NCI-H510A treated with DMSO at 0.1 percent for 48 hours (cell line): ENCODE measurements around the gene TIMP2.
"Not testable (repeated sequence)": the region's sequence is repeated elsewhere in the genome, so short reads cannot be mapped to it uniquely, and the experiment has no call there.

ENCODE experiments used
- DNase-seq: peaks from one replicate; lab custom pipeline; 2025; lab: John Stamatoyannopoulos, UW

TIMP2 gene

DNA sequence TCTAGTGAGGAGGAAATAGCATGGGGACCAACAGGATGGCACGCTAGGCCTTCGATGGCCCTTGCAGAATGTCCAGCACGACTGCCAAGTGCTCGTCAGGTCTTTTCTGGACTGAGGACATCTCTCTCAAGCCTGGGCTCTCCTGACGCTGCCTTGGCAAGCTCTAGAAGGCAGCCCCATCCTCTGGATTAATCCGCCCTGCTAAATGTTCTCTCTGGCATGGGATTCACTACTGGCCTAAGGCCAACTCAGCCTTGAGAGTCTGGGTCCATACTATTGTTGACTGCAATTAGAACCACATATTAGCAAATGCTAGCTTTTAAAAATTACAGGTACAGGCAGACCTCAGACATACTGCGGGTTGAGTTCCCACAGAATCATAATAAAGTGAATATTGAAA is 19.6 kb downstream of the TIMP2 start:
- DNase-seq = no peak

DNA sequence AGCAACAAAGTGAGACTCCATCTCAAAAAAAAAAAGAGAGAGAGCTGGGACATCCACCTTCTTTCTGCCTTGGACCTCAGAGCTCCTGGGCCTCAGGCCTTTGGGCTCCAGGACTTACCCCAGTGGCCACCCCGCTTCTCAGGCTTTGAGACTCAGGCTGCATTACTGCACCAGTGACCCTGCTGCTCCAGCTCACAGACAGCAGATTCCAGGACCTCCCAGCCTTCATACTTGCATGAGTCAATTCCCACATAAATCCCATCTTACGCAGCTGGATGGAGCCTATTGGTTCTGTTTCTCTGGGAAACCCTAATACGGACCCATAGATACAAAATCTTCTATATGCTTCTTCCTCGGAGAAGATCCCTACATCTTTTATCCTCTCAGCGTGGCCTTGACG is 20.1 kb downstream of the TIMP2 start:
- DNase-seq = no peak

DNA sequence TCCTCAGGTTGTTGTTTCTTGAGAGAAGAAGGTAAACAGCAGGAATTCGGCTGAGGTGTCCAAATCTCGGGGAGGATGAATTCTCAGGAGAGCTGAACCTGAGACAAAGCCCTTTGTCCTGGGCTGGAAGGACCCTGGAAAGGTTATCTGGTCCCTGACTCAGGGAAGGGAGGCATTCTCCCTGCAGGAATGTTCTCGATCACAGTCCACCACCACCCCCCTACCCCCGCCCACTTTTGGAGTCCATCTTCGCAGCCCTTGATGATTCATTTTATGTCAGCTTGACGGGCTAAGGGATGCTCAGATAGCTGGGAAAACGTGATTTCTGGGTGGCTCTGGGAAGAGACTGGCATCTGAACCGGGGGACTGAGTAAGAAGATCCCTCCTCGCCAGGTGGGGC is 20.8 kb downstream of the TIMP2 start:
- no peak for DNase-seq

DNA sequence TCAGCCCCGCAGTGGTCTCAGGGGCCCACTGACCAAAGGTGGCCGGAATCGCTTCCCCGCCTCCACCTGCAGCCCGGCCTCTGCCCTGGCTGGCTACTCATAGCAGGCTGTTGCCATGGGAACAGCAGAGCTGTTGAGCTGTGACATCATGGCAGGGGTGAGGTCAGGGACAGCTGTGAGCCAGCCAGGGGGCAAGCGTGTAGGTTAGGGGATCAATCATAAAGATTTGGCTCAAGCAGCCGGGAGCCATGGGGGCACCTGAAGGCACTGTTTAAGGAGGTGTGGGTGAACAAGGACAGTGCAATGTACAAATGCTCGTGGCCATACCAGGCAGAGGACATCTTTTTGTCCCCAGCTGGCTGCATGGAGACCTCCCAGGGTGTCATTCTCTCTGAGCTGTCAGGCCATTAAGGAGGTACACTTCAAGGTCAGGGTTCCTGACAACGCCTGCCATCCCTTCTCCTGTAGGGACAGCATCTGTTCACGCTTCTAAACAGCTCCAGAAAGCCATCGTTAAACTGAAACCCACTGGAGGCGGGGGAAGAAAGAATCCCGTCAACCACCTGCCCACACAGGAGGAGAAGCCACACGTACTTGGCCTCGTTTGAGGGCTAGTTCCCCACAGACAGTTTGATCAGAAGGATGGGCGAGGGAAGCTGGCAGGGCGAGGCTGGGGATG is 21.9 kb downstream of the TIMP2 start, which contains the start of gene CEP295NL:
TSS of gene CEP295NL (minus strand) at position 101 of the 679 bp plus-strand sequence. CDS start 1,373 bp downstream, outside the sequence.
- no peak for DNase-seq

DNA sequence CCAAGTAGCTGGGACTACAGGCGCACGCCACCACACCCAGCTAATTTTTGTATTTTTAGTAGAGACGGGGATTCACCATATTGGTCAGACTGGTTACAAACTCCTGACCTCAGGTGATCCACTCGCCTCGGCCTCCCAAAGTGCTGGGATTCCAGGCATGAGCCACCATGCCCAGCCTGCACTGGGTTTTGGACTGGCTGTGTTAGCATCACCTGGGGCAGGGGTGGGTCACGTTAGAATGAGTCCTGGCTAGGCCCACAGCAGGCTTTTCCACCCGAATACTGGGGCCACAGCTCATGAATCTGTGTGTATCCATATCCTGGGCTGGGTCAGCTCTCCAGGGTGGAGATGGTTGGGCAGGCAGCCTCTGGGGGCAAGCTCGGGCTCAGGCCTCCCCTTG is 23.0 kb downstream of the TIMP2 start:
- not testable (repeated sequence) for DNase-seq

DNA sequence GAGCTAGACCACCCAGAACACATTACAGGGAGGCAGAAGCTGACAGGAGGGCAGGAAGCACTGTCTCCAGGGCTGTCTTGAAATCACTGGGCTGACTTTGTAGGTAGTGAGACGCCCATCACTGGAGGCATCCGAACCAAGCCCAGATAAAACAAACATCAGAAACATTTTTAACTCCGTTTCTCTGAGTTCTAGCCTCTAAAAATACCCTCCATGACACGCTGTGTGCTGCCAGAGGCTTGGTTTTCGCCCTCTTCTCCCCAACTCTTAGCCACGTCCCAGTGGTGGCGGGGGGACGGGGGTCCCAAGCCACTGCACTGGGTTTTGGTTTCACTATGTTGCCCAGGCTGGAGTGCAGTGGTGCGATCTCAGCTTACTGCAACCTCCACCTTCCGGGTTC is 23.4 kb downstream of the TIMP2 start:
- DNase-seq = no peak

DNA sequence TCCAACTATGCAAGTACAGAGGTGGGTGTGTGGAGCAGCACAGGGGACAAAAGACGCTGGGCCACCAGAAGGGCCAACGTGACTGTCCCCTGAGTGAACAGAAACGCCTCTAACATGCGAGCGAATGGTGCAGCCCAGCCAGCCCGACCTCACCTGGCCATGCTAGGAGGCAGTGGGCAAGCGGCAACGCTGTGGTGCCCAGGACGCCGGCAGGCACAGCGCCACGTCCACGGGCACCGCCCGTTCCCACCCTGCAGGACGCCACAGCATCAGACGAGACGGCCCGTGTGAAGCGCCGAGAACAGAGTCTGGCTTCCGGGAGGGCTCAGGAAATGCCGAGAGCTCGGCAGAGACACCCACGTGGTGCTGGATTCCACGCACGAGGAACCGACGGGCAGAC is 24.4 kb downstream of the TIMP2 start:
- DNase-seq = no peak

DNA sequence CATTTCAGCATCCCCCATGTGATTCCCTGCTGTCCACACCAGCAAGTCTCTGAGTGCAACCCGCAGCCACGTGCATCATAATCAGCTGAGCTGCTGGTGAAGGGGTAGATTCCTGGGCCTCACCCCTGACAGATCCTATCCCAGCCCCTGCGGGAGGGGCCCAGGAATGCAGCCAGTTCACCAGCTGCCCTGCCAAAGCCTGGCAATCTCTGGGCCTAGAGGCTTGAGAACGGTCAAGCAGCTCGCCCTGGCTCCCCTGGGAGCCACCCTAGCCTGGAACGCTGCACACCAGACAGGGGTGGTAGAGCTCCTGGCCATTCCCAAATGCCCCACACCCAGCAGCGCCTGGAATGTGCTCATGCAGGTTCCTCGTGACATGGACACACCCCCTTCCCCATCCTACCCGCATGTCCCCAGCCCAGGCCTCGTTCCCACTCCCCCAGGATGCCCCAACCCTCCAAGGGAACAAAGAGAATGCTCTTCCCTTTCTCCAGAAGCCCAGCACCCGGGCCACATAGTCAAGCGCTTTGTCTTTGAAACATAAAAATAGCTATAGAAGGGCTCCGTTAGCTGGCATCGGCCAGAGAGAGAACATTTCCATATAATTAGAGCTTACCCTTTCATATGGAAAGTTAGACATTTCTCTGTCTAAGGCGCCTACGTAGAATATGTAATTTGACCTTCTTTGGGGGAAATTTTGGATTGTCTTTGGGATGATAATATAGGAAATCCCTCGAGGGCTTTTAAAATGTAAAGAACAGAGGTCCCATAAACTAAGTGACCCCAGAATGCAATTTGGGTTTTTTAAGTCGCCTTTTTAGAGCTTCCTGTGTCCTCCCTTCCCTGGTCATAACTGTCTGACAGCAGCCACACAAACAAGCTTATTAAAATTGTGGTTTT is 25.6 kb downstream of the TIMP2 start:
- no peak for DNase-seq

DNA sequence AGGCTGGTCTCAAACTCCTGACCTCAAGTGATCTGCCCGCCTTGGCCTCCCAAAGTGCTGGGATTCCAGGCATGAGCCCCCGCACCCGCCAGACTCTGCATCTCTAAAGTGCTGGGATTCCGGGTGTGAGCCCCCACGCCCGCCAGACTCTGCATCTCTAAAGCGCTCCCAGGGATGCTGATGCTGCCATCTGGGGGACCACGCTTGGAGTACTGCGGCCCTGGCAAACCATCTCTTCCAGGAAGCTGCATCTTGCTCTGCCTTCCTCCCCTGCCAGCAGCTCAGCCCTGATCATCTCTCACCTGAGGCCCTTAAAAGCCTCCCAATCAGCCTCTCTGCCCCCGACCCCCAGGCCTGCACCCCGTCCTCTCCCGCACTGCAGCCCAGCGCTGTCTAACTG is 26.2 kb downstream of the TIMP2 start:
- DNase-seq = no peak

DNA sequence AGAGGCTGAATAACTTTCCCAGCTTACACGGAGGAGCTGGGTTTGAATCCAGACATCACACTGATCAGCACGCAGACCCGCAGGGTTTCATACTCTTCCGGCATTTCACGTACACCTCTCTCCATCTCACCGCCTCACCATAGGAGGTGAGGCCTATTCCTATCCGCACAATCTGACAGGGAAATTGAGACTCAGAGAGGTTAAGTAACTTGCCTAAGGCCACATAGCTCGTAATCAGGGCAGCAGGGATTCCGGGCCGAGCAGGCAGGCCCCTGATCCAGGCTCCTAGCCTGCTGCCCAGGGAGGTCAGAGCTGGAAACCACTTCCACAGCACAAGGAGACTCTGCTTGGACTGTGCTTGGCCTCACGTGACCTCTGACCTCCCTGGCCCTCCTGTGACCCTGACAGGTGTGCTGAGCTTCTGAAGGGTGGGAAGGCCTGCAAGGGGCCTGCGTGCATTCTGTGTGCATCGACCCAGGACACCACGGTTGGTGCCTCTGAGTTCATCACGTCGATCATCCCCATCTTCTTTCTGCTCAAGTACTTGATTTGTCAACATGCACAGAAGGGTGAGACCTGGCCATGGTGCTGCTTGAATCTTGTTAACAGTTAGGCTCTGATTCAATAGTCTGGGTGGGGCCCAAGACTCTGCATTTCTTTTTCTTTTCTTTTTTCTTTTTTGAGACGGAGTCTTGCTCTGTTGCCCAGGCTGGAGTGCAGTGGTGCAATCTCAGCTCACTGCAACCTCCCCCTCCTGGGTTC is 26.9 kb downstream of the TIMP2 start:
- DNase-seq = no peak

DNA sequence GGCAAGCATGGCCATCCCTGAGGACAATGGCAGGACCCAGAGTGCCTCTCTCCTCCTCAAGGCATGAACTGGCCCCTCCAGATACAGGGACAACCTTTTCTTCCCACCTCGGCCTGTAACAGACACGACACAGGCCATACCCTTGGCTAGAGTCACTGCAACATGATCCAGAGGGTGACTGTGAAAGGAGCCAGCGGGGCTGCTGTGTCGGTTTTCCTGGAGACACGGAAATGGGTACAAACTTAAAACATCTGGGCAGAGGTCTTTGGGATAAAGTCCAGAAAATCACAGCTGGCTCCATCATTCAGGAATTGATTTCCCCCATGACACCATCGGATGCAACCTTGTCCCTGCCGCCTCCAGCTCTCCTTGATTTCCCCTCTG is 27.5 kb downstream of the TIMP2 start:
- no peak for DNase-seq

DNA sequence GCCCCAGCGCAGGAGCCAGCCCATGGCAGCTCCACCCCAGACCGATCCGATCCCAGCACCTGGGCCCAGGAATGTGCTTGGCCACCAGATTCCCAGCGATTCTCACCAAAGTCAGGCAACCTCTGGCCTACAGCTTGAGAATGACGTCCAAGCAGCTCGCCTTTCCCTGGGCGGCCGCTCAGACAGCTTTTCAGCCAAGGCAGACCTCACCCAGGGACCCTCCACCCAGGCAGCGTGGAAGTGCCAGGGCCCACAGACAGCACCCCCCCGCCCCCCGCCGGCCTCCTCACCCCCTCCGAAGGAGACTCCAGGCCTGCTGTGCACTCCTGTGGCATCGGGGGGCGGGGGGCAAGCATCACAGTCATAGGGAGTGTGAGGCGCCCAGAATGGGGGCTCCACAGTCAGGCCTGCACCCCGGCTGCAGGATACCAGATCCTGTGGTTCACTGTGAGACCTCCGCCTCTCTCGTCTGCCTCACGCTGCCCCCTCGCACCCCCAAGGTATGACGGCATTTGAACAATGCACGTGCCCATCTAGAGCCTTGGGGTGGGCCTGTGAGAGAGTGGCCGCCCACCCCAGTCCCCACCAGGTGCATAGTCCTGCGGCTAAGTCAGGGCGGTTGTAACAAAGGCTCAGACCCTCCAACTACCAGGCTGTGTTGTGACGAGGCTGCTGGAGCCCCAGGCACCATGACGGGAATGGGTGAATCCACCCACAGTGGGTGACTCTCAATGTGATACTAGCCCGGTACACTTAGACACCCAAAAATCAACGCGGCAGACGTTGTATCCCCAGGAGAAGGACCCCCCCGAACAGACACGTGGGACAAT is 28.1 kb downstream of the TIMP2 start:
- DNase-seq = no peak

DNA sequence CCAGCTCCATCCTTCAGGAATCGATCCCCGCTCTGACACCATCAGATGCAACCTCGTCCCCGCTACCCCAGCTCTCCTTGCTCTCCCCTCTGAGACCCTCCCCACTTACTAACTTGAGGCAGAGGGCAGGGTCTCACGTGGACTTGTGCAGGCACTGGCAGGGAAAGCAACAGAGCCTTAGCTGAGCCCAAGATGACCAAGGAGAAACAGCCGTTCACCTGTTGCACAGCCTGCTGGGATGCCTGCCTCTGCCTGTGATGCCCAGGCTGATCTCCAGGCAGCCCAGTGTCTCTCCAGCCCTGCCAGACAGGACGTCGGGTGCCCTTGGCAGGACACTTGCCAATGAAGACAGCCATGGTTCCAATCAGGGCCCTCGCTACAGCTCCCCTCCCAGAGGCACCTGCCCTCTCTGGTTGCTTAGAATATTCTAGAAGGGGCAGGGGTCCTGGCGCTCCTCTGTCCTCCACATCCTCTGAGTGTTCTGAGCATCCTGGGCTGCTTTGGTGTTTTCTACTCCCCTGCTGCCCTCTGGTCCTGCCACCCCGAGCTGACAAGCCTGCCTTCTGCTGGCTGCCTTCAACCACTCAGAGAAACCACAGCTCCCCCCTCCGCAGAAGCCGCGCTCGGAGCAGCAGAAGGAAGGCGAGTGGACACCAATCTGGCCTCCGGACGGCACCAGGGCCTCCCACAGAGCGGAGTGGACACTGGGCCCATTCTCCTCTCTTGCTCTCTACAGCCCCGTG is 28.9 kb downstream of the TIMP2 start:
- no peak for DNase-seq

DNA sequence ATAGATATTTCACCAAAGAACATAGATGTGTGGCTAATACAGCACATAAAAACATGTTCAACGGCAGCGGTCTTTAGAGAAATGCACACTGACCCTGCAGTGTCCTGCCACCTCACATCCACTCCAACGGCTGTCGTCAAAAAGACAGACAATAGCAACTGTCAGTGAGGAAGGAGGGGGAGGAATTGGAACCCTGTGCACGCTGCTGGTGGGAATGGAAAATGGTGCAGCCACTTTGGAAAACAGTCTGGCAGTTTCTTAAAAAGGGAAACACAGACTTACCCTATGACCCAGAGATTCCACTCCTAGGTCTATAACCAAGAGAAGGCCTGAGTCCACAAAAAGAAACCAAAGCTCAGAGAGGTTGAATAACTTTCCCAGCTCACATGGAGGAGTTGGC is 29.9 kb downstream of the TIMP2 start:
- no peak for DNase-seq

DNA sequence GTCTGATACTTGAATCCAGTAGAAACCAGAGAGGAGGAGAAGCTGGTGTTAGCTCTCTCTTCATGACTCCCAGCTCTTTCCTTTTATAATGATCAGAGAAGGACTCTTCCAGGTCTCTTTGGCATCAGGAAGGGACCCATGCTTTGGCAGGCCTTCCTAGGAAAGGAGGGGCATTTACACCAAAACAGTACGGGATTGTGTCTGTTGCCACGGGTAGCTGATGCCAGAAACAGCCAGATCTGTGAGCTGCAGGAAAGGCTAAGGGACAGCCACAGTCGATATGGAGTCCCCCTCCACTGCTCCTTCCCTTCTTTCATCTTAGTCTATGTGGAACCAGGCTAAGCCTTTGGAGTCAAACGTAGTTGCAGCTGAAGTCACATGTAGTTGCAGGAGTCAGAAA is 31.5 kb downstream of the TIMP2 start:
- no peak for DNase-seq

DNA sequence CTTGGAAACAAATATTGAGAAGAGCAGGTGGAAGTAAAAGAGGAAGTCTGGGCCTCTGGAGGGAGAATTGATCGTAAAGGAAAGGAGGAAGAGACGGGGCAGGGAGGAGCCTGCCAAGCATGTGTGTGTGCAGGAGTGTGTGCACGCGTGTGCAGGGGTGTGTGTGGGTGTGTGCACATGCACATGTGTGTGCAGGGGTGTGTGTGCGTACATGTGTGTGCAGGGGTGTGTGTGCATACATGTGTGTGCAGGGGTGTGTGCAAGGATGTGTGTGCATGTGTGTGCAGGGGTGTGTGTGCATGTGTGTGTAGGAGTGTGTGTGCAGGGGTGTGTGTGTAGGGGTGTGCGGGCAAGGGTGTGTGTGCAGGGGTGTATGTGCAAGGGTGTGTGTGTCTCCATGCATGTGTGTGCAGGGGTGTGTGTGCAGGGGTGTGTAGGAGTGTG is 32.2 kb downstream of the TIMP2 start:
- DNase-seq = no peak

DNA sequence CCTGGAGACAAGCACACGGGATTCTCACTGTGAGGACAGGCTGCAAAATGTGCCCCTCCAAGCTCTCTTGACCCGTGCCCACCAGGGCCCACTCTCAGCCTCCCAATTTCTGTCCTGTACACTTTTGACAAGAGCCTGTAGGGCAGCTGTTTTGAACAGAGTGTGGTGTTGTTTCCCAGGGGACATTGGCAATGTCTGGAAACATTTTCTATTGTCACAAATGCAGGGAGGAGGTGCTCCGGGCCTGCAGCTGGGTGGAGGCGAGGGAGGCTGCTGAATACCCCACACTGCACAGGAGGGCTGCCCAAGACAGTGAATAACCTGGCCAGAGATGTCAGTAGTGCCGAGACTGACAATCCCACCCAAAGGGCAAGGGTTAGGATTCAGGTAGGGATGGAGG is 32.7 kb downstream of the TIMP2 start:
- DNase-seq = no peak

DNA sequence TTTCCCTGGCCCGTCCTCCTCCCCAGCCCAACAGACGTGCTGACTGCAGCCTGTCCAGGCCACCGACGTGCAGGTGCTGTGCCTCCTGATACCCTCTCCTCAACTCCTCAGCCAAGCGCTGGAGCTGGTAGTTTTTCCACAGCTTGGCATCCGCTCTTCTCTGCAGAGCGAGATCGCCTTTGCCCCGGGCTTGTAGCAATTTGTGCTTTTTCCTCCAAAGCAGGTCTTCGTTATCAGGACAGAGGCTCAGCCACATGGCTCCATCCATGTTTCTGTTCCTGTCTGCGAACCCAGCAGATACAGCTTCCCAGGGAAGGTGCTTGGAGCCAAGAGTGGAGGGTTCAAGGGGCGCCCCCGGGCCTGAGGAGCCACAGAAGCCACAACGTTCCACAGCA is 33.1 kb downstream of the TIMP2 start:
- DNase-seq = no peak

DNA sequence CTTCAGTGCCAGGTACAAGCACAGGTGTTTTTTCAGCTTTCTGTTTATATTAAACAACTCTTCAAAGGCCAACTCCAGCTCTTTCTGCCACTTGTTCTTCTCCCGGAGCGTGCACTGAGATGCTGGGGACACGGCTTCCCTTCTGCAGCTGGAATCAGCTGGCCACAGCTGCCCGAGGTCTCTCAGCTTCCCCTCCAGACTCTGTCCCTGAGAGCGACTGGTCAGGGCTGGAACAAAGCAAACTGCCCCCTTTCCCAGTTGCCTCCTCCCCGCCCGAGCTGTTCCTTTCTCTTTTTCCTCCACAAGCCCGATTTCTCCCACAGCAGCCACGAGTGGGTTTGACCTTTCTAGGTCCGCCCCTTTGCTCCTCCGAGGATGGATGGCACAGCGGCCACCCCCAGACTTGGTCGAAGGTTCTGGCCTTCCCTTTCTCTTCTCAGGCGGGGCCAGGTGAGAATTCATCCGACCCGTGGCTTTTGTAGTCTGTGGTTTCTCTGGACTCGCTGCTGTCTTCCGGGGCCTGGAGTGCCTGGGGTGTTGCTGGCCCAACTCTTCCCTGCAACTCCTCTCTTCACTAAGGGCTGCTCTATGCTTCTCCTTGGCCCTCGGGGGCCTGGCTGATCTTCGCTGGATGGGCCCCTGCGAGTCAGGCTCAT is 33.7 kb downstream of the TIMP2 start:
- DNase-seq = no peak

DNA sequence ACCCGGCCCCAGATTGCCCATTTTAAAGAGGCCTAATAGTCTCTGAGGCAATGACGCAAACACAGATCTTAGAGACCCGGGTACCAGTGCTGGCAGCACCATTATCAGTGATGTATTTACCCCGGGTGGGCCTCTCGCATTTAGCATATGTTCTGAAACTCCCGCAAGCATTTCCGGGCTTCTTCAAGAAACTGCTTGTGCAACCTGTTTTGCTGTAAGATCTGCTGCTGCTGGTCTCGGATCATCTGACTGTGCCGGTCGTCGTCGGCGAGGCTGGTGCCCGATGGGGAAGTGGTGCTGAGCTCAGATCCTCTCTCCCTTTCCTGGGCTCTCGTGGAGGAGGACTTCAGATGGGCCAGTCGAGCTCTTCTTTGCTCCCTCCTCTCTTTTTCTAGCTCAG is 34.7 kb downstream of the TIMP2 start:
- no peak for DNase-seq
